Measurements from ENCODE around the gene SERPINH1.

The SERPINH1 gene

GRCh38 chr11:75602951-75603350 lies 40.9 kb downstream of the SERPINH1 start:
- DNase-seq: no peak

- no peak for DNase-seq
These were observed 42.0 kb downstream of the SERPINH1 start for GRCh38 chr11:75603791-75604736.

- DNase-seq: no peak
These were observed 44.0 kb downstream of the SERPINH1 start for GRCh38 chr11:75606099-75606498.

GRCh38 chr11:75611823-75612222 lies 49.8 kb downstream of the SERPINH1 start:
- no peak for DNase-seq

DNA sequence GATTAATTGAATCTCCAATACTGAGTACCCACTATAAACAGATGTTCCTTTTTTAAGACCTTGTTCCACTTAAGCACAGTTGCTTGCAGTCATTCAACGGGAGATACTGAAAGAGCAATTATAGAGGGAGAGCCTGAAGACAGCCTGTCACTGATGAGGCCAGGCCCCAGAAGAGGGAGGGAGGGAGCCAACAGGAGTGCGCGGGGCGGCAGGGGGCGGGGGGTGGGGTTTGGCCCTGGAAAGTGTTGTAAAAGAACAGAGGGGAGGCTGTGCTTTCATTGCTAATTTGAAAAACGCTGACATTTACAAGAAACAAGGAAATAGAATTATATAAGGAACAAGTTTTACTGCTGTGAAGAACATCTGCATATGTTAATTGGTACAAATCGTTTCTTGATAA lies 53.7 kb downstream of the SERPINH1 start:
- no peak for DNase-seq

- no peak for DNase-seq
These were observed 54.2 kb downstream of the SERPINH1 start for GRCh38 chr11:75616281-75616680.
